Measurements from ENCODE around the gene YWHAH.

DNA sequence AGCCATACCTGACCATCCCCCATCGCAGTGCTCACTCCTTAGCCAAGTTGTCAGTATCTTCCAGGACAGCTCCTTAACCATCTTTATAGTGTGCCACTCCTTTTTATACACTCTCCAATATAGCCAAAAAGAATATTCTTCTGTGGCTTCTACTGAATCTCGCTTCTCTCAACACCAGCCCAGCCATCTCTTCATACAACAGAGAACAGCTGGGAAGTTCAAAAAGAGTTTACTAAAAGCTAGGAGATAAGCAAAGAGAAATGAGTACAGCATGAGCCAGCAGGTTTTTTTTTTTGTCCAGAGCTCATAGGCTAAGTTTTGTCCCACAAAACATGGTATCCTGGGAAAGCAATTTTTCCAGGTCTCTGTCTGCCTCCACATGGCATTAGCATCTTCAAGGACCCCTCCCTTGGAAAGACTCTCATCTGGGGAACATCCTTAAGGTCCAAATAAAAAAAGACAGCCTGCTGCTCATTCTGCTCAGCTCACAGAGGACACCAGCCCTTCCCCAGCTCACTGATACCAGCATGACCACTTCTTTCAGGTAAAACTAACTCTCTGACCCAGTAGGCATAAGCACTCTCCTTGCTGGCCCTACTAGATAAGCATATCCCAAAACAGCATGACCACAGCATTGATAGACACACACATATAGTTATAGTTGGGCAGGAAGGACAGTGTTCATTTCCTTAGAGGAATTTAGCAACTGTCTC is 48.8 kb upstream of the YWHAH start:
- TF ChIP-seq, protein P1, sequence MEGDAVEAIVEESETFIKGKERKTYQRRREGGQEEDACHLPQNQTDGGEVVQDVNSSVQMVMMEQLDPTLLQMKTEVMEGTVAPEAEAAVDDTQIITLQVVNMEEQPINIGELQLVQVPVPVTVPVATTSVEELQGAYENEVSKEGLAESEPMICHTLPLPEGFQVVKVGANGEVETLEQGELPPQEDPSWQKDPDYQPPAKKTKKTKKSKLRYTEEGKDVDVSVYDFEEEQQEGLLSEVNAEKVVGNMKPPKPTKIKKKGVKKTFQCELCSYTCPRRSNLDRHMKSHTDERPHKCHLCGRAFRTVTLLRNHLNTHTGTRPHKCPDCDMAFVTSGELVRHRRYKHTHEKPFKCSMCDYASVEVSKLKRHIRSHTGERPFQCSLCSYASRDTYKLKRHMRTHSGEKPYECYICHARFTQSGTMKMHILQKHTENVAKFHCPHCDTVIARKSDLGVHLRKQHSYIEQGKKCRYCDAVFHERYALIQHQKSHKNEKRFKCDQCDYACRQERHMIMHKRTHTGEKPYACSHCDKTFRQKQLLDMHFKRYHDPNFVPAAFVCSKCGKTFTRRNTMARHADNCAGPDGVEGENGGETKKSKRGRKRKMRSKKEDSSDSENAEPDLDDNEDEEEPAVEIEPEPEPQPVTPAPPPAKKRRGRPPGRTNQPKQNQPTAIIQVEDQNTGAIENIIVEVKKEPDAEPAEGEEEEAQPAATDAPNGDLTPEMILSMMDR (conservative IDR thresholded peaks at IDR 0.05; ENCODE audit: low read length), result no peak
- TF ChIP-seq EZH2phosphoT487 (IDR thresholded peaks at IDR 0.05; ENCODE audit: borderline replicate concordance, low read depth, low read length), result no peak
